ENCODE results near the gene HAUS7.

HAUS7 gene

GRCh38 chrX:153477364-153477857 is 7.0 kb upstream of the HAUS7 start:
- no peak for DNase-seq (ENCODE audit: low spot score)

- DNase-seq (ENCODE audit: low spot score), result no peak
These were observed 6.4 kb upstream of the HAUS7 start for GRCh38 chrX:153476666-153477363.

DNA sequence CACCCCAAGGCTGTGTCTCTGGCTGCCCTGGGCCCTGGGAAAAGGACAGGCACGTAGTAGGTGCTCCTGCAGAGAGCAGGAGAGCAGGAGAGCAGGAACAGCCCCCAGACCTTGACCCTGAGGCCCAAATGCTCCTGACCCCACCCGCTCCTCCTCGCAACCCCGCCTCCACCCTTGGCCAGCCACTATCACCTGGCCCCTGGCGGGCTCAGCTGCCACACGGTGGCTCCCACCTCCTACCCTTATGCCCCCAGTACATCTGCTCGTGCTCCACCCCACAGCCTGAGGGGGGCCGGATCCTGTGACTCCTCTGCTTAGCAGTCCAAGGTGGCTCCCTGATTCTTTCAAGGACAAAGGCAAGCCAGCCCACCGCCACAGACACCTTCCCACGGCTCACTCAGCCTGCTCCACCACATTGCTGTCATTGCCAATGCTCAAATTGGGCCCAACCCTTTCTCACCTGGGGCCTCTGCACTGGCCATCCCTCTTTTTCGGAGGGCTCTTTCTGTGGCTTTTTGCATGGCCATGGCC is 5.4 kb upstream of the HAUS7 start:
- DNase-seq (ENCODE audit: low spot score), result no peak

DNA sequence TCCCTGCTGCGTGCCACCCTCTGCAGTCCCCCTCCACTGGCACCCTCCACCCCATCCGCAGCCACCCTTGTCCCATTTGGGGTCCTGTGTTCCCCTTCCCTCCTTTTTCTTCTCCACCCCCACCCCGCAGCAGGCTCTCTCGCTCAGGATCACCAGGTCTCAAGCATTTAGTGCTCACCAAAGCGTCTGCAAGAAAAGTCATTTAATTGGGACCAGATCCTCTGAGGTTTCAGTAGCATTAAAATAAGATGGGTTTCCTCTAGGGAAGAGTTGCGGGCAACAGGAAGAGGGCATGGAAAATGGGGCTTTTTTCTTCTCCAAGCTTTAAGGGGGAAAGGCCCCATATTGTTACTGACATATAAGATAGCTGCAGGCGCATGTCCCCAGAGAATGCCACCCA is 4.9 kb upstream of the HAUS7 start:
- DNase-seq (ENCODE audit: low spot score), result no peak

DNA sequence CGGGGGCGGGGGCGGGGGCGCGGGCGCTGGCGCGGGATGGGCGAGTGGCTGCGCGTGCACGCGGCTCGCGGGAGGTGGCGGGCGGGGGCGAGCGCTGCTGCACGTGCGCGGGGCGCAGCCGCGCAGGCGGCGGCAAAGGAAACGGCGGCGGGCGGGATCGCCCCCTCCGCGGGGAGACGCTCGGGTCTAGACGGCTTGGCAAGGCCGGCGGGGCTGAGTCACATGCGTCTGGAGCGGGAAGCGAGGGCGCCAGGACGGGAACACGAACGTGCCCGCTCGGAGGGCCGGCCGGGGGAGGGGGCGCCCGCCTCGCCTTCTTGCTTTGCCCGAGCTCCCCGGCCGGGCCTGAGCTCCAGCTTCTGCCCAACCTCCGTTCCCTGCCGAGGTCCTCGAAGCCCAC is 4.3 kb upstream of the HAUS7 start:
- peak; percentile 32 for DNase-seq (ENCODE audit: low spot score)

DNA sequence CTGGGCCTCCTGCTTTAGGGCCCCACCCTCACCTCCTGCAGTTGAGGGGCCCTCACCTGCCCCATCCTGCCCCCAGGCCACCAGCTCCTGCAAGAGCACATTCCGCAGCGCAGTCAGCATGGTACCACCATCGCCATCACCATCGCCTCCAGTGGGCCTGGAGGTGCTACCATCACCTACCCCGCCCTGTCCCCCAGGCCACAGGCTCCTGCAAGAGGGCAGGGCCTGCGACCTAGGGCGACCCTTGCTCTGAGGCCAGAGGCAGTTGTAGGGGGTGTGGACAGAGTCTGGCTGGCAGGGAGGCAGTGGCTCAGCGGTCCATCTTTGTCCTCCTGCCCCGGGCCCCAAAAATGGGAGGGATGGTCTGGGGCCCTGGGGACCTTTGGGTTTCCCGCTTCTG is 3.9 kb upstream of the HAUS7 start:
- no peak for DNase-seq (ENCODE audit: low spot score)

DNA sequence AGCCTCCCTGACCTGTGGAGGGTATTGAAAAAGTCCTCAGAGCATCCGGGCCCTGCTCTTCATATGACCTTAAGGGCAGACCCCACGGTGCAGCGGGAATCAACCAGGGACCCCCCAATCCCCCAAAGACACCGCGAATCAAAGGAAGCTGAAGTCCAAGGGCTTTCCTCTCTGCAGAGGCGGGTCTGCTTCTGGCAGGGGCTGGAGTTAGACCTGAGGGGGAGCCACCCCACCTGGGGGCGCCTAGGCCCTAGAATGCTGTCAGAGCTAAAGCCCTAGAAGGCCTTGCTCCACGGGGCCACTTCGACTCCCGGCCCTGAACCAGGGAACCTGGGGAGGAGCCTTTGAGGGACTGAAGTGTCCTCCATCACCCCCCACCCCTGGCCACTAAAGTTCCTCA is 2.8 kb upstream of the HAUS7 start:
- DNase-seq (ENCODE audit: low spot score), result no peak

- no peak for DNase-seq (ENCODE audit: low spot score)
These were observed 1.4 kb upstream of the HAUS7 start for GRCh38 chrX:153471663-153472280.

GRCh38 chrX:153469811-153470410 is 465 bp downstream of the HAUS7 start:
- peak; percentile 43 for DNase-seq (ENCODE audit: low spot score)

DNA sequence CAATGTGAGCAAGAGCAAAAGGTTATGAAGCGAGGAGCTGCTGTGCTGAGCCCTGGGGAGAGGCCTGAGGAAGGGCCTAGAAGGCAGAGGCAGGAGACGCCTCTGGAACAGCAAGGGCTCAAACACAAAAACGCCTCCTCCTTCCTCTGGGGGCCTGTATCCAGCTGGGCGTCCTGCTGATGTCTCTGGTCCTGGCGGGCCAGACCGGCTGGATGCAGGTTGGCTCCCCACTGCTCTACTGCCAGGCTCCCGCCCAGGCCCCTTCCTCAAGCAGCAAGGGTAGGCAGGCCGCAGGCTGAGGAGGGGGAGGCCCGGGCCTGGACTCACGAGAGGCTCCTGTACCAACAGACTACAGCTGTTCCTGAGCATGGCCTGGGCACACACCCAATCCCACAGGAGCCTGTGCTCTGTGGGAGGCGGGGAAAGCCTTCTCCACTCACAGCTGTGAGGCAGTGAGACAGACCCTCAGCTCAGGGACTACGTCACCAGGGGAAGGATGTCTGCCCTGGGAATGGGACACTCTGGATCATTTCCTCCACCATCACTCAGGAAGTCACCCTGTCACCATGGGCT is 2.3 kb downstream of the HAUS7 start:
- no peak for DNase-seq (ENCODE audit: low spot score)

DNA sequence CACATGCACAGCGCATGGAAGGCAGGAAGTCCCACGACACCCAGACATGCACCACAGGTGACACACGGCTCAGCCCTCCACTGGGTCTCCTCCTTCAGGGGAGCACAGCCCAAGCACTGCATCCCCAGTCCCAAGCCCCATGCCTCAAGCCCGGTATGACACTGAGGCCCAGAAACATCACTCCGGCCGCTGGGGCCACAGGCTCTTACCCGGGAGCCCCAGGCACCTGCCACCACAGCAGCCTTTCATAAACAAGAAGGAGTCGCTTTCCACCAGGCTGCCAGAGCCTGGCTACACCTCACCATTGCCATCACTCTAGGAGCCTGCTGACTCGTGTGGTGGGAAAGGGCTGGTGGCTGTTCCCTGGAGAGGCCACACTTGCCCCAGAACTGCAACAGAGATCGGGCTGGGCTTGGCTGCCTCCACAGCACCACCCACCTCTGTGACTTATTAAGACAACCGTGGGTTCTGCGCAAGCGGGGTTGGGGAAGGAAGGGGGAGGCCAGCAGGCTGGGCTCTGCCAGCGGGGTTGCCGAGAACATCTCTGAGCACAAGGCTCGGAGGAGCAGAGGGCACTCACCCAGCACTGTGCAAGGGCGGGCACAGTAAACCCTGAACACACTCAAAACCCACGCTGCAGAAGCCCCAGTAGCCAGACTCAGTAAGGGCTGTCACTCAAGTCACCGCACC is 4.5 kb downstream of the HAUS7 start:
- no peak for DNase-seq (ENCODE audit: low spot score)

DNA sequence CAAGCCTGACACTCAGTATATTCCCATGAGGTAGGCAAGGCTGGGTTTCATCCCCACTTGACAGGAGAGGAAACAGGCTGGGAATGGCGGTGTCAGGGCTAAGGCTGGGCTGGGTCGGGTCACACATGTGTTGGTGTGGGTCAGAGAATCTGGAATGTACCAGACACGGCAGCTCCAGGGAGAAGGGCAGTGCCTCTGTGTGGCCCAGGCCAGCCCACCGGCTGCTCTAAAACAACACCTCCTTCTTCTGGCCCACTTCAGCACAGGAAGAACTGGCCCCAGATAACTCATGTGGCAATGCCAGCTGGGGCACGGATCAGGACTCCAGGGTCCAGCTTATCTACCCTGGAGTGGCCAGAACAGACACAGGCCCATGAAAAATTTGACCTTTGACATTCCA is 6.3 kb downstream of the HAUS7 start:
- DNase-seq (ENCODE audit: low spot score), result no peak

DNA sequence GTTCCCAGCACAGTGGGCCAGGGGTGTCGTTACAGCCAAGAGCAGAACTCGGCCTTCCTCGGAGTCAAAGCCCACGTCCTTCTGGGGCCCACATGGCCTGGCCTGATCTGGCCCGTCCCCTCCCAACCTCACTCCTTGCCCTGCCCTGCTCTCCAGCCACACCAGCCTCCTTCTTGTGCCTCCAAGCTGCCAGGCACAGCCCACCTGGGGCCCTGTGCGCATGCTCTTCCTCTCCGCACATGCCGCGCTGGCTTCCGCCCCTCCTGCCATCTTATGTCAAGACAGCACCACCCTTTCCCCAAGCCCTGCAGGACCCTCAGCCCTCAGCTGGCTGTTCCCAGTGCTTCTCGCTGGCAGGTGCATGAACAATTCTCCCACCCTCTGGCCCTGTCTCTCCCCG is 6.8 kb downstream of the HAUS7 start:
- DNase-seq (ENCODE audit: low spot score), result no peak

DNA sequence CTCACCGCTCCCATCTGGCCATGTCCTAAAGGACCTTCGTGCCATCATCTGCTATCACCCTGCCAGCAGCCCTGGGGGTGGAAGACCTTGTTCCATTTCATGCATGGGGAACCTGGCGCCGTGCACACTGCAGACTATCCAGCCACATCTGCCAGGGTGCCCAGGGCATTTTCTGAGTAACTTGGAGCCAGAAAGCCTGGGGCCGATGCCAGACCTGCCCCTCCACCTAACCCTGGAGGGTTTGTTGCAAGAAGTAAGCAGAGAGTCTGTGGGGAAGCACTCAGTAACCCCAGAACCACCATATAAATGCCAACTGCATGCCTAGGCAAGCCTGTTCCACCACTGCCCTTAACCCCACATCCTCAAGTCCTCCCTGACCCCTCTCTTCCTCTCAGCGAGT is 7.3 kb downstream of the HAUS7 start:
- no peak for DNase-seq (ENCODE audit: low spot score)

- no peak for DNase-seq (ENCODE audit: low spot score)
These were observed 8.1 kb downstream of the HAUS7 start for GRCh38 chrX:153462291-153462690.

- DNase-seq (ENCODE audit: low spot score), result peak; percentile 33
These were observed 9.6 kb downstream of the HAUS7 start for GRCh38 chrX:153460826-153461225.

GRCh38 chrX:153459986-153460385 is 10.4 kb downstream of the HAUS7 start:
- DNase-seq (ENCODE audit: low spot score), result no peak

- no peak for DNase-seq (ENCODE audit: low spot score)
These were observed 11.9 kb downstream of the HAUS7 start for GRCh38 chrX:153458476-153458875.

DNA sequence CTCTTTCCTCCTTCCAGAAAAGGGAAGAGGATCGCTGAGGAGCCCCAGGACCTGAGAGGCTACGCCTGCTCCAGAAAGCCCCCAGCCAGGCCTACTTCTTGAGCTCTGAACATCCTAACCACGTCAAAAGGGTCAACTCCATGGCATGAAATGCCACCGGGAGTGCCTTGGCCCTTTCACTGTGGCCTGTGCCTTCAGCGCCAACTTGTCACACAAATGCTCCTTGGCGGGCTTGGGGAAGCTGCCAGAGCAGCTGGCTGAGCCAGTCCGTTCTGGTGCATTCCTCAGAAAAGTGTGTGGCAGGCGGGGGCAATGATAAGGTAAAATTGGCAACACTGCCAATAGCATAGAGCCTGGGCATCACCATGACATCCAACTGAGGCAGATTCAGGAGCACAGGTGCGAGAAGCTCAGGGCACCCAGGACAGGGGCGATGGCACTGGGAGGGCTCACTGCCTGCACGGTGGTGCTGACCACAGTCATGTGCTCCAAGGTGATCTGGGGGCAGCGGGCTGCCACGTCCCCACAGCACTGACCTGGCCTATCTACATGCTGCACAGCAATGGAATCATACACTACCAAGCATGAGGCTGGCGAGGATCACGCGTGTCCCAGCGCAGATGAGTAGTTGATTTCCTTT is 12.4 kb downstream of the HAUS7 start:
- DNase-seq (ENCODE audit: low spot score), result no peak

DNA sequence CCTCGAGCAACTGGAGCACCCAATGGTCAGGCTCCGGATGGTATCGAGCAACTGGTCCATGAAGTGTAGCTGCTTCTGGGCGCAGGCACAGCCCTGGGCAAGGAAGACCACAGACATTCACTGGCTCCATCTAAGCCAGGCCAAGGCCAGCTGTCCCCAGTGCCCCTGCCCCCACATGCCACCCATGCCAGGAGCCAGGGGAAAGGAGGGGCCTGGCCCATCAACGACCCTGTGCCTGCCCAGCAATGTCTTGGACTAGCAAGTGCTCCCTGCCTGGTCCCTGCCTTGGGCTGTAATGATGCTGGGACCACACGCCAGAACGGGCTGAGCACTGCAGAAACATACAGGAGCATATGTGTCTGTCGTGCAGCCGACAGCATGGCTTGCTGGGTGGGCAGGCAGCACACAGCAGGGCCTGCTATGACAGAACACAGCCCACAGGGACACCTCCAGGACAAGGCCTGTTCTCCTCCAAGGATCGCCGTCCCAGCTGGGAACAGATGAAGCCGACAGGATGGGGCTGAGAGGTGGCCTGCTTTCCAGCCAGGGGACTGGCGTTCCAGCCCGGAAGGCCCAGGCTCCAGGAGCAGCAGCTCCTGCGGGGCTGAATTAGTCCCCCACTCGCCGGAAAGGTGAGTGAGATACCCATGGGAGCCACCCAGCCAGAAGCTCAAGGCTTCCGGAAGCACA is 13.1 kb downstream of the HAUS7 start:
- DNase-seq (ENCODE audit: low spot score), result no peak

DNA sequence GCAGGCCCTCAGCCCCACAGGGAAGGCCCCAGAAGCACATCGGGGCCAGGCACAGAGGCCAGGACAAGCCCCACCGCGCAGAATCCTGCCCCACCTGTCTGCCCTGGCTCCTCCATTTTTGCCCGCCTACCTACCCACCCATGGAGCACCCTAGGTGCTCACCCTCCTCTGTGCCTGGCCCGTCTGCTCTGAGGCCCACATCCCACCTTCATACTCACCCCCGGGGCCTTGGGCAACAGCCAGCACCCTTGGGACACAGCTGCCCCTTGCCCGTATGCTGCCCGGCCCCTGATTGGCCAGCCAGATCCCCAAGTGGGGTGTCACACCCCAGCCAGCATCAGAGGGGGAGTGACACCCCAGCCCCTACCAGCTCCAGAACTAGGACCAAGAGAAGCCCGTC is 13.7 kb downstream of the HAUS7 start:
- no peak for DNase-seq (ENCODE audit: low spot score)
